Naive thymus-derived CD8-positive, alpha-beta T cell (primary cell): Measurements from ENCODE around the gene FUT2. TPM values are rescaled to one million over a fixed set of nuclear protein-coding genes. Genes with fewer than 3 reads are reported as not detected.
"Not testable (repeated sequence)": the region's sequence is repeated elsewhere in the genome, so short reads cannot be mapped to it uniquely, and the experiment has no call there.

Experiments used
- ATAC-seq, 2 donors: fragments of 150-1000 bp; cut with Tn5 transposase in 1 of 2; sonication (Bioruptor Pico), chemical (Tn5 transposase) in 1 of 2; 1 replicate in 1 of 2; 2 replicates in 1 of 2; pipeline ENCODE4 v1.10.0; 2021; ENCODE audit warnings: mild to moderate bottlenecking in 2 of 2, moderate library complexity in 2 of 2
- POLR2A ChIA-PET: fragments of 350-600 bp; sonication (Branson Sonifier 250); formaldehyde crosslinking; loops from one replicate; lab custom pipeline; 2021; ENCODE audit warnings: antibody characterized with exemption; lab: Charles Lee
- DNase-seq, 10 donors: peaks; one replicate each; pipeline versions ENCODE4 v3.0.0 to v3.0.0-alpha.2; 2020 to 2022
- H3K27ac Mint-ChIP-seq, 10 donors: one replicate each; pipeline ENCODE4 v1.8.0; 2020 to 2022; ENCODE audit warnings: mild to moderate bottlenecking in 10 of 10, mixed read lengths in 10 of 10, moderate library complexity in 4 of 10, inconsistent platforms in 1 of 10
- H3K27me3 Mint-ChIP-seq, 5 donors: one replicate each; pipeline ENCODE4 v1.8.0; 2021 to 2022; ENCODE audit warnings: mixed read lengths in 5 of 5
- H3K36me3 Mint-ChIP-seq, 3 donors: one replicate each; pipeline ENCODE4 v1.8.0; 2020 to 2022; ENCODE audit warnings: mixed read lengths in 3 of 3, mild to moderate bottlenecking in 2 of 3, inconsistent platforms in 1 of 3
- H3K4me1 Mint-ChIP-seq, 4 donors: one replicate each; pipeline ENCODE4 v1.8.0; 2021 to 2022; ENCODE audit warnings: mixed read lengths in 4 of 4
- H3K4me3 Mint-ChIP-seq, 10 donors: one replicate each; pipeline ENCODE4 v1.8.0; 2020 to 2022; ENCODE audit warnings: mild to moderate bottlenecking in 10 of 10, mixed read lengths in 10 of 10, moderate library complexity in 6 of 10, inconsistent platforms in 1 of 10
- H3K9me3 Mint-ChIP-seq, 9 donors: one replicate each; pipeline ENCODE4 v1.8.0; 2020 to 2022; ENCODE audit warnings: mixed read lengths in 9 of 9, mild to moderate bottlenecking in 3 of 9, inconsistent platforms in 1 of 9, moderate library complexity in 1 of 9
- polyA plus RNA-seq, 3 donors: library from polyadenylated mRNA; unstranded; fragments of 300-500 nt; fragmentation: Illumina TruSeq; gene quantifications; one replicate each; pipeline ENCODE4 v1.2.3, GENCODE V29; 2021
- total RNA-seq, 8 experiments: library from RNA in 2 of 8; stranded (reverse) in 2 of 8; gene quantifications; one replicate each; pipeline ENCODE4 v1.2.3 and lab custom pipeline; 2021 to 2026

FUT2 gene
- total and polyA plus RNA-seq, 5 experiments from 2014 or later = 0.17 to 1.8 (median 0.17) TPM; not detected in 2

GRCh38 chr19:48686637-48687036 lies 9.1 kb upstream of the FUT2 start:
- ATAC-seq, POLR2A ChIA-PET, H3K4me1 Mint-ChIP-seq, H3K4me3 Mint-ChIP-seq, H3K27me3 Mint-ChIP-seq, DNase-seq, H3K9me3 Mint-ChIP-seq, H3K27ac Mint-ChIP-seq, H3K36me3 Mint-ChIP-seq: not testable (repeated sequence)

- Mint-ChIP-seq H3K4me1 (peaks cover 0 to 2% (median 0%) of the 10 kb centered on the region in 4 donors), H3K4me3 (no peak overlapping the region), H3K27ac (no peak overlapping the region), H3K9me3 (no peaks in the 10 kb centered on the region), H3K36me3 (no peaks in the 10 kb centered on the region), H3K27me3 (no peaks in the 10 kb centered on the region)
- no peak for DNase-seq
- POLR2A ChIA-PET = no interaction called here
- no peak for ATAC-seq
Measured at GRCh38 chr19:48687776-48688175, 8.0 kb upstream of the FUT2 start.

GRCh38 chr19:48689449-48689848 lies 6.3 kb upstream of the FUT2 start:
- peaks cover 0 to under 1% (median 0%) of the 10 kb centered on the region in 3 donors for H3K36me3 Mint-ChIP-seq
- H3K9me3 Mint-ChIP-seq = no peaks in the 10 kb centered on the region
- no peaks in the 10 kb centered on the region for H3K27me3 Mint-ChIP-seq
- H3K27ac Mint-ChIP-seq = no peak overlapping the region
- DNase-seq = no peak
- H3K4me1 Mint-ChIP-seq = no peaks in the 10 kb centered on the region
- ATAC-seq = no peak
- POLR2A ChIA-PET = no interaction called here
- no peak overlapping the region for H3K4me3 Mint-ChIP-seq

GRCh38 chr19:48693629-48694028 lies 2.1 kb upstream of the FUT2 start:
- Mint-ChIP-seq H3K4me1 (peaks cover 8 to 14% (median 12%) of the 10 kb centered on the region in 4 donors), H3K27me3 (peaks cover 4 to 18% (median 7%) of the 10 kb centered on the region in 5 donors)
- DNase-seq, H3K9me3 Mint-ChIP-seq, H3K27ac Mint-ChIP-seq, POLR2A ChIA-PET, H3K4me3 Mint-ChIP-seq, ATAC-seq, H3K36me3 Mint-ChIP-seq: not testable (repeated sequence)

GRCh38 chr19:48696353-48697010 lies 711 bp downstream of the FUT2 start:
- DNase-seq = peak in 3 of 10 donors; percentile 16 to 30 (median 23)
- peaks cover 4 to 20% (median 7%) of the 10 kb centered on the region in 5 donors for H3K27me3 Mint-ChIP-seq
- peaks cover 0 to 16% (median 15%) of the 10 kb centered on the region in 3 donors for H3K36me3 Mint-ChIP-seq
- H3K4me1 Mint-ChIP-seq = peaks cover 8 to 14% (median 12%) of the 10 kb centered on the region in 4 donors
- H3K4me3 Mint-ChIP-seq = peak overlapping the region; percentile 48 to 84 (median 67)
- POLR2A ChIA-PET = interaction anchor here (1.5 kb wide), 1 partner anchor 17 kb away, joined by 4 read pairs; no protein-coding TSS in a partner anchor
- peak; percentile 79 to 85 for ATAC-seq
- no peaks in the 10 kb centered on the region for H3K9me3 Mint-ChIP-seq
- H3K27ac Mint-ChIP-seq = peak overlapping the region in 4 of 10 donors; percentile 11 to 85 (median 56)

DNA sequence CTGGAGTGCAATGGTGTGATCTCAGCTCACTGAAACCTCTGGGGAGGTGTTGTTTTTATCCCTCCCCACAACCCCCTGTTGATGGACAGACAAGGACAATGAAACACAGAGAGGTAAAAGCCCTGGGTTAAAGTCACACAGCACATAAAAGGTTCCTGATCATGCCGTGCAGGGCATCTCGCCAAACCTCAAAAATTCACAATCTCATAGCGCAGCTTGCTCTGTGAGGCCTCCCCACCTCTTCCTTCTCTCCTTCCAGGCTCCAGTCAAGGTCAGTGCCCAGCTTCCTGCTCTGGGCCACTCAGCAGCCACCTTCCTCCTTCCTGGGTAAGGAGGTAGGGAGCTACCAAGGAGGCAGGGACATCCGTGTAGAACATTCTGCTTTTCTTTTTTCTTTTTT lies 2.3 kb downstream of the FUT2 start:
- peaks cover 8 to 14% (median 12%) of the 10 kb centered on the region in 4 donors for H3K4me1 Mint-ChIP-seq
- no peak overlapping the region for H3K27ac Mint-ChIP-seq
- no peak for ATAC-seq
- H3K27me3 Mint-ChIP-seq = peaks cover 4 to 20% (median 7%) of the 10 kb centered on the region in 5 donors
- no peaks in the 10 kb centered on the region for H3K9me3 Mint-ChIP-seq
- peaks cover 0 to 25% (median 21%) of the 10 kb centered on the region in 3 donors for H3K36me3 Mint-ChIP-seq
- DNase-seq = no peak
- POLR2A ChIA-PET = interaction anchor here (0.7 kb wide), 1 partner anchor 30 kb away, joined by 7 read pairs; no protein-coding TSS in a partner anchor
- peak overlapping the region in 2 of 10 donors; percentile 24 for H3K4me3 Mint-ChIP-seq

- H3K4me3 Mint-ChIP-seq = no peak overlapping the region
- peaks cover 0 to 6% (median 0%) of the 10 kb centered on the region in 5 donors for H3K27me3 Mint-ChIP-seq
- DNase-seq = no peak
- POLR2A ChIA-PET = no interaction called here
- peaks cover 0 to 3% (median 1%) of the 10 kb centered on the region in 4 donors for H3K4me1 Mint-ChIP-seq
- H3K36me3 Mint-ChIP-seq = peaks cover 0 to 46% (median 43%) of the 10 kb centered on the region in 3 donors
- H3K27ac Mint-ChIP-seq = peak overlapping the region in 1 of 10 donors; percentile 58
- no peaks in the 10 kb centered on the region for H3K9me3 Mint-ChIP-seq
- ATAC-seq = no peak
Measured at GRCh38 chr19:48702701-48703100, 6.9 kb downstream of the FUT2 start.

- no peak for ATAC-seq
- POLR2A ChIA-PET = no interaction called here
- Mint-ChIP-seq H3K4me3 (no peak overlapping the region), H3K4me1 (peaks cover 0 to 1% (median 0%) of the 10 kb centered on the region in 4 donors), H3K9me3 (no peaks in the 10 kb centered on the region), H3K27me3 (peaks cover 0 to 2% (median 0%) of the 10 kb centered on the region in 5 donors), H3K27ac (no peak overlapping the region), H3K36me3 (peaks cover 0 to 46% (median 43%) of the 10 kb centered on the region in 3 donors)
- no peak for DNase-seq
Measured at GRCh38 chr19:48703316-48703715, 7.5 kb downstream of the FUT2 start.

GRCh38 chr19:48705431-48705830 lies 9.7 kb downstream of the FUT2 start:
- no peak overlapping the region for H3K4me3 Mint-ChIP-seq
- DNase-seq (no peak), ATAC-seq (no peak)
- H3K36me3 Mint-ChIP-seq = peaks cover 0 to 42% (median 38%) of the 10 kb centered on the region in 3 donors
- H3K4me1 Mint-ChIP-seq = peaks cover 0 to 6% (median 0%) of the 10 kb centered on the region in 4 donors
- no peaks in the 10 kb centered on the region for H3K9me3 Mint-ChIP-seq
- H3K27me3 Mint-ChIP-seq = no peaks in the 10 kb centered on the region
- H3K27ac Mint-ChIP-seq = no peak overlapping the region
- POLR2A ChIA-PET = interaction anchor here (1.2 kb wide), 1 partner anchor 10 kb away, joined by 3 read pairs; no protein-coding TSS in a partner anchor

DNA sequence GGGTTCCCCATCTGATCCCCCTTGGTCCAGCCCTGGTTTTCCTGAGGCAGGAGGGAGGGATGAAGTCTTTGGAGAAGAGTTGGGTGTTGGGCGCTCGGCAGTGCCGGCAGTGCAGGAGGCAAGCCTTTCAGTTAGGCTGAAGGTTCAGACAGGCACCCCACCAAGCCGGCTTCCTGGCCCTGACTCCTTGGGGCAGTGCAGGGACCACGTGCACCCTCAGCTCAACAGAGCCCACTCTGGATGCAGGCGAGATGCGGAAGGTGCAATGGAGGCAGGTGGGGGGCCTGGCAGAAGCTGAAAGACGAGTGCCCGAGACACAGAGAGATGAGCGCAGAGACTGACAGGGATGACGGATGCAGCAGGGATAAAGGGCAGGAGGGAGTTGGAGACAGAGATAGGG lies 12.7 kb downstream of the FUT2 start:
- Mint-ChIP-seq H3K4me1 (peaks cover 7 to 12% (median 10%) of the 10 kb centered on the region in 4 donors), H3K36me3 (peaks cover 0 to 26% (median 20%) of the 10 kb centered on the region in 3 donors), H3K4me3 (no peak overlapping the region), H3K9me3 (peaks cover 0 to 2% (median 0%) of the 10 kb centered on the region in 9 donors), H3K27me3 (no peaks in the 10 kb centered on the region), H3K27ac (peak overlapping the region in 3 of 10 donors; percentile 52 to 93 (median 54))
- no peak for ATAC-seq
- DNase-seq = no peak
- POLR2A ChIA-PET = no interaction called here

DNA sequence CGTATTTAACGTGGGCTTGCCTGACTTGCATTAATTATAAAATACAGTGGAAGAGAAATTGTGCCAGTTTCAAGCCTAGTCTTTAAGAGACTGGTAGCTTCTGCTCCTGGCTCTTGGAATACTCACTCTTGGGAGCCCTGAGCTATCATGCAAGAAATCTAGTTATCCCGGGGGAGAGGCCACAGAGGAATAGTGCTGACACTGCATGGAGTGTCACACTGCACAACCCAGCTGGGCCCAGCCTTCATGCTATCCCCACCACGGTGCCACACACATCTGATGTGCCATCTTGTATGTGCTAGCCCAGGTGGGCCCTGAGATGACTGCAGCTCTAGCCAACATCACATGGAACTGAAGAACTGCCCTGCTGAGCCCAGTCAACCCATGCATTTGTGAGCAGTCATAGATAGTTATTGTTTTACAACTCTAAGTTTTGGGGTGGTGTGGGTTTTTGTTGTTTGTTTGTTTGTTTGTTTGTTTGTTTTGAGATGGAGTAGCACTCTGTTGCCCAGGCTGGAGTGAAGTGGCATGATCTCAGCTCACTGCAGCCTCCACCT lies 15.4 kb downstream of the FUT2 start:
- no peaks in the 10 kb centered on the region for H3K27me3 Mint-ChIP-seq
- POLR2A ChIA-PET = interaction anchor here (0.7 kb wide), 1 partner anchor 28 kb away, joined by 10 read pairs; no protein-coding TSS in a partner anchor
- DNase-seq (no peak), ATAC-seq (no peak)
- H3K9me3 Mint-ChIP-seq = peaks cover 0 to 2% (median 0%) of the 10 kb centered on the region in 9 donors
- peak overlapping the region in 5 of 10 donors; percentile 24 to 58 (median 52) for H3K4me3 Mint-ChIP-seq
- peak overlapping the region in 1 of 10 donors; percentile 11 for H3K27ac Mint-ChIP-seq
- H3K4me1 Mint-ChIP-seq = peaks cover 10 to 28% (median 20%) of the 10 kb centered on the region in 4 donors
- H3K36me3 Mint-ChIP-seq = peaks cover 0 to 7% (median 3%) of the 10 kb centered on the region in 3 donors

GRCh38 chr19:48713041-48713863 lies 17.5 kb downstream of the FUT2 start:
- Mint-ChIP-seq H3K36me3 (no peaks in the 10 kb centered on the region), H3K27ac (peak overlapping the region in 6 of 10 donors; percentile 8 to 90 (median 83)), H3K4me3 (peak overlapping the region; percentile 77 to 96 (median 88)), H3K9me3 (peaks cover 0 to 2% (median 0%) of the 10 kb centered on the region in 9 donors), H3K27me3 (no peaks in the 10 kb centered on the region), H3K4me1 (peaks cover 10 to 28% (median 20%) of the 10 kb centered on the region in 4 donors)
- POLR2A ChIA-PET = interaction anchor here (0.5 to 2.8 kb wide), 10 partner anchors 11 to 404 kb away, joined by 3 to 13 read pairs (median 5); partner anchors contain the start of genes CA11, FUT2, RPL18 and SPHK2
- DNase-seq (no peak), ATAC-seq (no peak)
